ENCODE results near the gene DNAI7. TPM values are rescaled to one million over a fixed set of nuclear protein-coding genes. Genes with fewer than 3 reads are reported as not detected.

The DNAI7 gene
- total RNA-seq, 1 donor from 2014 or later: 3.3 TPM

DNA sequence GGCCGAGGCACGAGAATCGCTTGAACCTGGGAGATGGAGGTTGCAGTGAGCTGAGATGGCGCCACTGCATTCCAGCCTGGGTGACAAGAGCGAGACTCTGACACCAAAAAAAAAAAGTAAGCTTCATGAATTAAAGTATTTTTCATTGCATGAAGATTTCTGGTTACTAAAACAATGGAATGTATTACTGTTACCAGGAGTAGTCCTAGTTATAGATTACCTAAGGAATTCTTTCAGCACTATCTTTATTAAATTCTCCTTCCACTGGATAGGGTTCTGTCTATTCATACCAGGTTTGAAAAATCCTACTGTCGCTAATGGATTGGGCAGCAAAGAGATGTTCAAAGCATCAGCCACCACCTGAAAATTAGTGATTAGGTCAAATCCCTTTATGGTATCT, 12.5 kb upstream of the DNAI7 start:
- no peaks in the 10 kb centered on the region for H3K9me3 Mint-ChIP-seq (ENCODE audit: low read depth)
- H3K4me3 Mint-ChIP-seq (ENCODE audit: low read depth): no peak overlapping the region
- peaks cover 8% of the 10 kb centered on the region for H3K36me3 Mint-ChIP-seq (ENCODE audit: insufficient read depth)
- no peak overlapping the region for H3K27ac Mint-ChIP-seq
- no peaks in the 10 kb centered on the region for H3K4me1 Mint-ChIP-seq (ENCODE audit: low read depth)
- DNase-seq (ENCODE audit: low spot score, unreplicated experiment): no peak
- TF ChIP-seq, protein P1, sequence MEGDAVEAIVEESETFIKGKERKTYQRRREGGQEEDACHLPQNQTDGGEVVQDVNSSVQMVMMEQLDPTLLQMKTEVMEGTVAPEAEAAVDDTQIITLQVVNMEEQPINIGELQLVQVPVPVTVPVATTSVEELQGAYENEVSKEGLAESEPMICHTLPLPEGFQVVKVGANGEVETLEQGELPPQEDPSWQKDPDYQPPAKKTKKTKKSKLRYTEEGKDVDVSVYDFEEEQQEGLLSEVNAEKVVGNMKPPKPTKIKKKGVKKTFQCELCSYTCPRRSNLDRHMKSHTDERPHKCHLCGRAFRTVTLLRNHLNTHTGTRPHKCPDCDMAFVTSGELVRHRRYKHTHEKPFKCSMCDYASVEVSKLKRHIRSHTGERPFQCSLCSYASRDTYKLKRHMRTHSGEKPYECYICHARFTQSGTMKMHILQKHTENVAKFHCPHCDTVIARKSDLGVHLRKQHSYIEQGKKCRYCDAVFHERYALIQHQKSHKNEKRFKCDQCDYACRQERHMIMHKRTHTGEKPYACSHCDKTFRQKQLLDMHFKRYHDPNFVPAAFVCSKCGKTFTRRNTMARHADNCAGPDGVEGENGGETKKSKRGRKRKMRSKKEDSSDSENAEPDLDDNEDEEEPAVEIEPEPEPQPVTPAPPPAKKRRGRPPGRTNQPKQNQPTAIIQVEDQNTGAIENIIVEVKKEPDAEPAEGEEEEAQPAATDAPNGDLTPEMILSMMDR (IDR thresholded peaks at IDR 0.05; ENCODE audit: unreplicated experiment): no peak
- H3K27me3 Mint-ChIP-seq: no peaks in the 10 kb centered on the region

DNA sequence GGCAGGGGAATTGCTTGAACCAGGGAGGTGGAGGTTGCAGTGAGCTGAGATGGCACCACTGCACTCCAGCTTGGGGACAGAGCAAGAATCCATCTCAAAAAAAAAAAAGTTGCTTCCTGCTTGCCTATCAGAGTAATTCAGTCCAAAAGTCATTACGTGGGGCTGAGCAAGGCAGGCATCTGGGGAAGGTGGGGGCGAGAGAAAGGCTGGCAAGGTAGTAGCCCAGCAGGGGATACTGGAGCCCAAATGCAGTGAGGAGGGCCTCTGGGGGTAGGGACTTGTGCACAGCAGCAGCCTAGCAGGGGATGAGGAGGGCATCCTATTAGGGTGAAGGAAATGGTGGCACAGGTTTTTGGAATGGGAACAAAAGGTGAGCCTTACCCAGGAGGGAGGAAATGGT, 7.2 kb upstream of the DNAI7 start:
- no peak overlapping the region for H3K4me3 Mint-ChIP-seq (ENCODE audit: low read depth)
- peak overlapping the region; percentile 4 for H3K27ac Mint-ChIP-seq
- peaks cover 2% of the 10 kb centered on the region for H3K4me1 Mint-ChIP-seq (ENCODE audit: low read depth)
- no peaks in the 10 kb centered on the region for H3K27me3 Mint-ChIP-seq
- no peak for DNase-seq (ENCODE audit: low spot score, unreplicated experiment)
- H3K36me3 Mint-ChIP-seq (ENCODE audit: insufficient read depth): peaks cover 6% of the 10 kb centered on the region
- TF ChIP-seq, protein P1 (IDR thresholded peaks at IDR 0.05; ENCODE audit: unreplicated experiment): no peak
- no peaks in the 10 kb centered on the region for H3K9me3 Mint-ChIP-seq (ENCODE audit: low read depth)

DNA sequence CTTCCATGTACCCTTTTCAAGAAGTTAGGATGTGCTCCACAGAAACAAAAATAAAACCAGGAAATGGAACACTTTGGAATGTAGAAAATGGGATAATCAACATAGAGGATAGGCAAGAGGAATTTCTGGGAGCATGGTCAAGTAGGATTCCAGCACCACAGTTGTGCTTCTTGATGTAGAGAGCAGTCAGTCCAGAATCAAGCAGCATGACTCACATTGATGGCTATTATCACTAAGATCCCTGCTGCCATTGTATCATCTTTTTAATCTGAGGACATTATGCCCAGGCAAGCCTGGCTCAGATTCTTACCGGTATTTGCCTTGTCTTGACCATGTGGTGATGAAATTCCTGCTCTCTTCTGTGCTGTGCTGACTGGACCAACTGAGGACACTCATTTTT, 5.7 kb upstream of the DNAI7 start:
- H3K27ac Mint-ChIP-seq: no peak overlapping the region

DNA sequence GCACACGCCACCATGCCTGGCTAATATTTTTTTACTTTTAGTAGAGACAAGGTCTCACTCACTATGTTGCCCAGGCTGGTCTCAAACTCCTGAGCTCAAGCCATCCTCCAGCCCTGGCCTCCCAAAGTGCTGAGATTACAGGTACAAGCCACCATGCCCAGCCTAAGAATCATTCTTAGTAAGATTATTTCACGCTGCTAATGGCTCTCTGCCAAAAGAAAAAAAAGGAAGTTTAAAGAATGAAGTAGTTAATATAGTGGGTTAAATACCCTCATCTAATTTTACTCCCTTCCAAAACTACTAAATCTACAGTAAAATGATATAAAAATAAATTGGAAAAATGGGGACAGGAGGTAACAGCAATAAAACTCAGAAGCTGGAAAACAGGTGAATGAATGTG, 2.6 kb upstream of the DNAI7 start:
- TF ChIP-seq, protein P1 (IDR thresholded peaks at IDR 0.05; ENCODE audit: unreplicated experiment): no peak
- peaks cover 3% of the 10 kb centered on the region for H3K36me3 Mint-ChIP-seq (ENCODE audit: insufficient read depth)
- no peak overlapping the region for H3K27ac Mint-ChIP-seq
- no peaks in the 10 kb centered on the region for H3K9me3 Mint-ChIP-seq (ENCODE audit: low read depth)
- H3K4me3 Mint-ChIP-seq (ENCODE audit: low read depth): no peak overlapping the region
- no peaks in the 10 kb centered on the region for H3K27me3 Mint-ChIP-seq
- no peak for DNase-seq (ENCODE audit: low spot score, unreplicated experiment)
- H3K4me1 Mint-ChIP-seq (ENCODE audit: low read depth): peaks cover 19% of the 10 kb centered on the region

More for the DNA sequence above, 5.7 kb upstream of the DNAI7 start:
- Mint-ChIP-seq H3K4me3 (ENCODE audit: low read depth) (no peak overlapping the region), H3K4me1 (ENCODE audit: low read depth) (peaks cover 11% of the 10 kb centered on the region), H3K36me3 (ENCODE audit: insufficient read depth) (peaks cover 6% of the 10 kb centered on the region), H3K9me3 (ENCODE audit: low read depth) (no peaks in the 10 kb centered on the region), H3K27me3 (no peaks in the 10 kb centered on the region)
- no peak for DNase-seq (ENCODE audit: low spot score, unreplicated experiment)
- TF ChIP-seq, protein P1 (IDR thresholded peaks at IDR 0.05; ENCODE audit: unreplicated experiment): no peak

DNA sequence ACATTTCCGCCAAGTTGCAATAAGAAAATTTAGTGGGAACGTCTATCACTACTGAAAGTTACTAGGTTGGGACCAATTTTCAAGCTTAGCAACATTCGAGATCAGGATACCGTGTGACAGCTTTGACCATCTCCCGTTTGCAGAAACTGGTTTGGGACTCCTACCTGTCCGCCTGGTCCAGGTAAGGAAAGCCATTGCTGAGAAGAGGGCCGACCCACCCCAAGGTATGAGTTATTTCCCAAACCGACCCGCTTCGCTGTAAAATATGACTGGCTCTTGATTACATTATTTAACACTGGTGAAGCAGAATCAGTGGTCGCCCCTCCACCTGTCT, 271 bp downstream of the DNAI7 start:
- no peaks in the 10 kb centered on the region for H3K27me3 Mint-ChIP-seq
- peaks cover 19% of the 10 kb centered on the region for H3K4me1 Mint-ChIP-seq (ENCODE audit: low read depth)
- H3K27ac Mint-ChIP-seq: peak overlapping the region; percentile 98
- peak overlapping the region; percentile 92 for H3K4me3 Mint-ChIP-seq (ENCODE audit: low read depth)
- TF ChIP-seq, protein P1 (IDR thresholded peaks at IDR 0.05; ENCODE audit: unreplicated experiment): no peak
- no peaks in the 10 kb centered on the region for H3K36me3 Mint-ChIP-seq (ENCODE audit: insufficient read depth)
- no peak for DNase-seq (ENCODE audit: low spot score, unreplicated experiment)
- no peaks in the 10 kb centered on the region for H3K9me3 Mint-ChIP-seq (ENCODE audit: low read depth)

Measured in progenitor cell of endocrine pancreas (in vitro differentiated cells).